Esophagus (tissue), 2 donors: ENCODE measurements around the gene TWSG1. TPM values are rescaled to one million over a fixed set of nuclear protein-coding genes. Genes with fewer than 3 reads are reported as not detected.
"Not testable (repeated sequence)": the region's sequence is repeated elsewhere in the genome, so short reads cannot be mapped to it uniquely, and the experiment has no call there.

Experiments used
- H3K27ac ChIP-seq, 2 donors: one replicate each; pipeline ENCODE4 v1.5.1; 2013; ENCODE audit warnings: low read depth in 2 of 2, mild to moderate bottlenecking in 2 of 2, inconsistent platforms in 1 of 2, low read length in 1 of 2, moderate library complexity in 1 of 2
- H3K27me3 ChIP-seq, 2 donors: one replicate each; pipeline ENCODE4 v1.6.1; 2013; ENCODE audit warnings: low read length in 2 of 2, control low read depth in 1 of 2, mild to moderate bottlenecking in 1 of 2; ENCODE audit not compliant: insufficient read depth in 2 of 2, control insufficient read depth in 1 of 2
- H3K36me3 ChIP-seq, 2 donors: one replicate each; pipeline ENCODE4 v1.6.1; 2013; ENCODE audit warnings: low read length in 1 of 2; ENCODE audit not compliant: control insufficient read depth in 2 of 2, insufficient read depth in 2 of 2
- H3K4me1 ChIP-seq, 2 donors: one replicate each; pipeline ENCODE4 v1.6.1; 2013; ENCODE audit warnings: low read length in 1 of 2; ENCODE audit not compliant: control insufficient read depth in 2 of 2, insufficient read depth in 2 of 2
- H3K4me3 ChIP-seq, 2 donors: one replicate each; pipeline ENCODE4 v1.5.1; 2013; ENCODE audit warnings: low read length in 2 of 2, mild to moderate bottlenecking in 2 of 2, low read depth in 1 of 2, moderate library complexity in 1 of 2
- H3K9me3 ChIP-seq, 2 donors: one replicate each; pipeline ENCODE4 v1.6.1; 2013; ENCODE audit warnings: mild to moderate bottlenecking in 2 of 2, low read depth in 1 of 2, low read length in 1 of 2, moderate library complexity in 1 of 2; ENCODE audit not compliant: control insufficient read depth in 2 of 2, insufficient read depth in 1 of 2
- WGBS, 2 donors: extraction: QIAGEN DNeasy Blood & Tissue Kit; methylation state at CpG; one replicate each; pipeline ENCODE4 v1.1.7; 2013; 5-methylcytosine and 5-hydroxymethylcytosine counted together
- polyA plus RNA-seq, 2 donors: library from polyadenylated mRNA; stranded (reverse); fragments of 200-250 nt; gene quantifications; one replicate each; pipeline ENCODE4 v1.2.3, GENCODE V29; 2013
- donor health status: healthy with polysubstance abuse.
- donor health status: Bipolar disorder and iron deficiency.

The TWSG1 gene
- polyA plus RNA-seq, 2 donors, result 5.2 to 10.2 TPM

- Histone ChIP-seq H3K36me3 (no peaks in the 10 kb centered on the region), H3K9me3 (no peaks in the 10 kb centered on the region), H3K27ac (no peak overlapping the region), H3K4me3 (no peak overlapping the region), H3K4me1 (no peaks in the 10 kb centered on the region), H3K27me3 (no peaks in the 10 kb centered on the region)
- 47 to 48% methylated on average over 5 of the region's 5 CpGs for WGBS, 2 donors
Measured at GRCh38 chr18:9436206-9436929, 101.8 kb downstream of the TWSG1 start.

- no peak overlapping the region for H3K4me3 ChIP-seq
- H3K27me3 ChIP-seq, result no peaks in the 10 kb centered on the region
- H3K27ac ChIP-seq, result no peak overlapping the region
- no peaks in the 10 kb centered on the region for H3K4me1 ChIP-seq
- H3K36me3 ChIP-seq, result no peaks in the 10 kb centered on the region
- H3K9me3 ChIP-seq, result no peaks in the 10 kb centered on the region
- 44 to 50% methylated on average over 5 of the region's 5 CpGs for WGBS, 2 donors
Measured at GRCh38 chr18:9437021-9437437, 102.5 kb downstream of the TWSG1 start.

GRCh38 chr18:9437672-9438071 lies 103.1 kb downstream of the TWSG1 start:
- WGBS, 2 donors, result 92 to 96% methylated on average over 4 of the region's 4 CpGs
- no peaks in the 10 kb centered on the region for H3K4me1 ChIP-seq
- H3K36me3 ChIP-seq, result no peaks in the 10 kb centered on the region
- H3K27ac ChIP-seq, result no peak overlapping the region
- no peaks in the 10 kb centered on the region for H3K9me3 ChIP-seq
- no peak overlapping the region for H3K4me3 ChIP-seq
- H3K27me3 ChIP-seq, result no peaks in the 10 kb centered on the region

- Histone ChIP-seq H3K4me3 (no peak overlapping the region), H3K27me3 (no peaks in the 10 kb centered on the region), H3K27ac (no peak overlapping the region), H3K9me3 (no peaks in the 10 kb centered on the region), H3K4me1 (no peaks in the 10 kb centered on the region), H3K36me3 (no peaks in the 10 kb centered on the region)
- WGBS, 2 donors, result 93 to 94% methylated on average over 3 of the region's 3 CpGs
Measured at GRCh38 chr18:9441061-9441460, 106.5 kb downstream of the TWSG1 start.

- Histone ChIP-seq H3K4me1 (no peaks in the 10 kb centered on the region), H3K36me3 (no peaks in the 10 kb centered on the region), H3K27ac (no peak overlapping the region), H3K4me3 (no peak overlapping the region), H3K9me3 (no peaks in the 10 kb centered on the region), H3K27me3 (no peaks in the 10 kb centered on the region)
- WGBS, 2 donors, result 94 to 98% methylated on average over 3 of the region's 3 CpGs
Measured at GRCh38 chr18:9444549-9444948, 110.0 kb downstream of the TWSG1 start.

- H3K4me3 ChIP-seq, result no peak overlapping the region
- no peaks in the 10 kb centered on the region for H3K9me3 ChIP-seq
- no peaks in the 10 kb centered on the region for H3K4me1 ChIP-seq
- WGBS, 2 donors, result 79 to 85% methylated on average over 5 of the region's 5 CpGs
- H3K27me3 ChIP-seq, result no peaks in the 10 kb centered on the region
- H3K27ac ChIP-seq, result no peak overlapping the region
- no peaks in the 10 kb centered on the region for H3K36me3 ChIP-seq
Measured at GRCh38 chr18:9446839-9447238, 112.3 kb downstream of the TWSG1 start.

- no peaks in the 10 kb centered on the region for H3K27me3 ChIP-seq
- WGBS, 2 donors, result 92 to 94% methylated on average over 7 of the region's 7 CpGs
- H3K9me3 ChIP-seq, result no peaks in the 10 kb centered on the region
- H3K27ac ChIP-seq, result no peak overlapping the region
- H3K4me3 ChIP-seq, result no peak overlapping the region
- no peaks in the 10 kb centered on the region for H3K4me1 ChIP-seq
- no peaks in the 10 kb centered on the region for H3K36me3 ChIP-seq
Measured at GRCh38 chr18:9447334-9447733, 112.8 kb downstream of the TWSG1 start.

GRCh38 chr18:9449600-9450414 lies 115.2 kb downstream of the TWSG1 start:
- Histone ChIP-seq H3K36me3 (no peaks in the 10 kb centered on the region), H3K27ac (no peak overlapping the region), H3K4me1 (no peaks in the 10 kb centered on the region), H3K4me3 (no peak overlapping the region), H3K9me3 (no peaks in the 10 kb centered on the region), H3K27me3 (no peaks in the 10 kb centered on the region)
- WGBS, 2 donors, result 72 to 77% methylated on average over 12 of the region's 12 CpGs

- not testable (repeated sequence) for H3K27ac ChIP-seq, H3K36me3 ChIP-seq, H3K27me3 ChIP-seq, H3K9me3 ChIP-seq, H3K4me3 ChIP-seq, H3K4me1 ChIP-seq
- 94 to 95% methylated on average over 7 of the region's 7 CpGs for WGBS, 2 donors
Measured at GRCh38 chr18:9450920-9451319, 116.3 kb downstream of the TWSG1 start.
